C4-2B (cell line): Measurements from ENCODE around the gene TAAR5.

Experiments used
- ZFX ChIP-seq: fragments of 450-650 bp; IDR thresholded peaks from 2 replicates; pipeline ENCODE4 v1.6.1; 2017
- TF ChIP-seq, protein P1 (sequence below): fragments of 450-650 bp; conservative IDR thresholded peaks from 2 replicates; pipeline ENCODE4 v1.5.1; 2017; ENCODE audit warnings: mild to moderate bottlenecking

DNA sequence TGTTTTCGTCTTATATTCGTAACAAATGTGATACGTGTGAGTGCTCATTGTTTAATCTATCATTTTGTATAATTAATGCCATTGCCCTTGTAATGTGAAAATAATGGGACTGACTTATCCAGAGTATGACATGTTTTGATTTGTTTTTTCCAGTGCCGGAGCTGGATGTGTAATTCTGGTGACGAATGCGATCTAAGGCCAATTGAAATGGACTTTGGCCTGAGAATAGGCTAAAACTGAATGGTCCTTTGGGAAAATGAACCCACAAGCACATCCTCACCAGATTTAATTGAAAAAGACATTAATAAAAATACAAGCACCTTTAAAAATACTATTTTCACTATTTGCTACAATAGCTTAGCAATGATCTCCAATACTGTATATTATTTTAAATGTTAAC is 6.7 kb upstream of the TAAR5 start:
- TF ChIP-seq, protein P1, sequence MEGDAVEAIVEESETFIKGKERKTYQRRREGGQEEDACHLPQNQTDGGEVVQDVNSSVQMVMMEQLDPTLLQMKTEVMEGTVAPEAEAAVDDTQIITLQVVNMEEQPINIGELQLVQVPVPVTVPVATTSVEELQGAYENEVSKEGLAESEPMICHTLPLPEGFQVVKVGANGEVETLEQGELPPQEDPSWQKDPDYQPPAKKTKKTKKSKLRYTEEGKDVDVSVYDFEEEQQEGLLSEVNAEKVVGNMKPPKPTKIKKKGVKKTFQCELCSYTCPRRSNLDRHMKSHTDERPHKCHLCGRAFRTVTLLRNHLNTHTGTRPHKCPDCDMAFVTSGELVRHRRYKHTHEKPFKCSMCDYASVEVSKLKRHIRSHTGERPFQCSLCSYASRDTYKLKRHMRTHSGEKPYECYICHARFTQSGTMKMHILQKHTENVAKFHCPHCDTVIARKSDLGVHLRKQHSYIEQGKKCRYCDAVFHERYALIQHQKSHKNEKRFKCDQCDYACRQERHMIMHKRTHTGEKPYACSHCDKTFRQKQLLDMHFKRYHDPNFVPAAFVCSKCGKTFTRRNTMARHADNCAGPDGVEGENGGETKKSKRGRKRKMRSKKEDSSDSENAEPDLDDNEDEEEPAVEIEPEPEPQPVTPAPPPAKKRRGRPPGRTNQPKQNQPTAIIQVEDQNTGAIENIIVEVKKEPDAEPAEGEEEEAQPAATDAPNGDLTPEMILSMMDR, result no peak
- no peak for TF ChIP-seq ZFX
